ENCODE measurements around the gene CSNK1D. TPM values are rescaled to one million over a fixed set of nuclear protein-coding genes. Genes with fewer than 3 reads are reported as not detected.

CSNK1D gene
- total and polyA plus RNA-seq, 7 donors: 73.5 to 139 (median 115) TPM

GRCh38 chr17:82234211-82235055, 39.1 kb downstream of the CSNK1D start:
- no peaks in the 10 kb centered on the region for H3K27me3 ChIP-seq (ENCODE audit: insufficient read depth in 3 of 3, low read length in 2 of 3)
- H3K27ac ChIP-seq: peak overlapping the region; percentile 73
- H3K4me1 ChIP-seq: peaks cover 84% of the 10 kb centered on the region
- H3K9me3 ChIP-seq: no peaks in the 10 kb centered on the region
- ATAC-seq (no peak), DNase-seq (peak; percentile 21 to 67)
- WGBS, 3 donors: 41 to 70% (median 48%) methylated on average over 26 of the region's 26 CpGs
- no peak overlapping the region for H3K4me3 ChIP-seq
- intact Hi-C loops (cut with DNase I): loop anchor here in 1 of 2 donors (5.0 kb wide), 1 partner anchor 38 kb away; the partner anchor contains the start of gene CSNK1D
- TF ChIP-seq, protein P1, sequence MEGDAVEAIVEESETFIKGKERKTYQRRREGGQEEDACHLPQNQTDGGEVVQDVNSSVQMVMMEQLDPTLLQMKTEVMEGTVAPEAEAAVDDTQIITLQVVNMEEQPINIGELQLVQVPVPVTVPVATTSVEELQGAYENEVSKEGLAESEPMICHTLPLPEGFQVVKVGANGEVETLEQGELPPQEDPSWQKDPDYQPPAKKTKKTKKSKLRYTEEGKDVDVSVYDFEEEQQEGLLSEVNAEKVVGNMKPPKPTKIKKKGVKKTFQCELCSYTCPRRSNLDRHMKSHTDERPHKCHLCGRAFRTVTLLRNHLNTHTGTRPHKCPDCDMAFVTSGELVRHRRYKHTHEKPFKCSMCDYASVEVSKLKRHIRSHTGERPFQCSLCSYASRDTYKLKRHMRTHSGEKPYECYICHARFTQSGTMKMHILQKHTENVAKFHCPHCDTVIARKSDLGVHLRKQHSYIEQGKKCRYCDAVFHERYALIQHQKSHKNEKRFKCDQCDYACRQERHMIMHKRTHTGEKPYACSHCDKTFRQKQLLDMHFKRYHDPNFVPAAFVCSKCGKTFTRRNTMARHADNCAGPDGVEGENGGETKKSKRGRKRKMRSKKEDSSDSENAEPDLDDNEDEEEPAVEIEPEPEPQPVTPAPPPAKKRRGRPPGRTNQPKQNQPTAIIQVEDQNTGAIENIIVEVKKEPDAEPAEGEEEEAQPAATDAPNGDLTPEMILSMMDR (IDR thresholded peaks at IDR 0.05): no peak
- peaks cover 0 to 20% of the 10 kb centered on the region in 2 donors for H3K36me3 ChIP-seq (ENCODE audit: insufficient read depth in 1 of 2, low read depth in 1 of 2)

DNA sequence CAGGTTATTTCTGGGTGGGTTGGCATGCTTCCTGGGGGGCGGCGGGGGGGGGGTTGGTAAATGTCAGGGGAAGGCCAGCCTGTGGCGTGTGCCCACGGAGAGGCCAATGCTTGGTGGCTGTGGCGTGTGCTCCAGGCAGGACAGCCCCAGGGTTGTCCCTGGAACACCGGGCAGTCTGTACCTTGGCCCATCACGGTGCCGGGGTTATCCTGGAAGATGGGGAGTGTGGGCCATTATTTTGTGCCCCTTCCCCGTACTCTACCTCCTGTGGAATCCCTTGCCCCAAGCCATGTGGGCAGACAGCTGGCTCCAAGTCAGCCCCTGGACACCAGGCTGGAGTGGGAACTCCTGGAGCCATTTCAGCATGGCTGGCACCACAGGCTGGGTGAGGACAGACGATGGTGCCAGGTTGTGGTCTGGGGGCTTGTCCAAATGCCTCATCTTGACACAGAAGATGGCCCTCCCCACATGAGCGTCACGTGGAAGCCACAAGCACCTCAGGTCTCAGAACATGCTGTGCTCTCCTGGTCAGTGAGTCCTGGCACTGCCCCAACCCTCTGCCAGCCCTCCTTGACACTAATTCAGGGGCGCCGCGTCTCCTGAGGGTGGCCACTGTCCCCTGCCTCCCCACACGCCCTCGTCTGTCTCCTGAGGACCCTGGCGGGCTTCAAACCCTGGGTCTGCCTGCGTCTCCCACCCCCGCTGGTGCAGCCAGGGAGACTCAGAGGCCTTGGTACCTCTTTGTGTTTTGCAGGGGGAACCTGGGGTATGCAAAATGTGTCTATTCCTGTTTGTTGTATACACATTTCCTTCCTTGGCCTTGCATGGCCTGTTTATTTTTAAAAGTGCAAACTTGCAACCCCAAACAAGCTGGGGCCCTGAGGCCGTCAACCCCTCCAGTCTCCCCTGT, 40.4 kb downstream of the CSNK1D start:
- TF ChIP-seq, protein P1 (IDR thresholded peaks at IDR 0.05): no peak
- peak overlapping the region; percentile 75 for H3K4me3 ChIP-seq
- peaks cover 0 to 14% of the 10 kb centered on the region in 2 donors for H3K36me3 ChIP-seq (ENCODE audit: insufficient read depth in 1 of 2, low read depth in 1 of 2)
- DNase-seq: peak; percentile 61 to 88
- no peaks in the 10 kb centered on the region for H3K9me3 ChIP-seq
- H3K4me1 ChIP-seq: peaks cover 71% of the 10 kb centered on the region
- intact Hi-C loops (cut with DNase I): loop anchor here in 1 of 2 donors (1.0 kb wide), 1 partner anchor 60 kb away; no protein-coding TSS in a partner anchor
- 34 to 59% (median 51%) methylated on average over 18 to 21 of the region's 21 CpGs for WGBS, 3 donors
- ATAC-seq: peak in 3 of 4 donors; percentile 22 to 38 (median 23)
- H3K27ac ChIP-seq: peak overlapping the region; percentile 46
- H3K27me3 ChIP-seq (ENCODE audit: insufficient read depth in 3 of 3, low read length in 2 of 3): no peaks in the 10 kb centered on the region

DNA sequence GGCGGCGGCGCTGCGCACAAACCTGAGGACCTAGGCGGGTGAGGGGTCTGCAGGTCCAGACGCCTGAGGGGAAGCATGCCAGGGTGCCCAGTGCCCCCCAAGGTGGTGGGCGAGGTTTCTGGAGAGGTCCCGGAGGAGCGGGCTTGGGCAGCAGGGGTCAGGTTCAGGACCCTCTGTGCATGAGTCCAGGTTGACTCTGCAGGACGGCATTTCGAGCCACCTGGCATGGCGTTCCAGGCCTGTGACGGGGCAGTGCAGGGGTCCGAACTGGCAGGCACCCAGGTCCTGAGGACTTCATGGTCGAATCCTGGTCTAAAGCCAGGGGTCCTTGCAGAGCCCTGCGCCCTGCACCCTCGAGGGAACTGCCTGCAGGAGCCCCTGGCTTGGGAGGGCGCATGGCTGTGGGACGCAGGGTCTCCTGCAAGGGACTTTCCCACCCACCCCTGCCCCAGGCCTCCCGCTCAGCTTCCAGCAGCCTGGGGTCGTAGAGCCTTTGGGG, 41.1 kb downstream of the CSNK1D start:
- no peak for ATAC-seq
- TF ChIP-seq, protein P1 (IDR thresholded peaks at IDR 0.05): no peak
- peaks cover 0 to 8% of the 10 kb centered on the region in 2 donors for H3K36me3 ChIP-seq (ENCODE audit: insufficient read depth in 1 of 2, low read depth in 1 of 2)
- H3K27ac ChIP-seq: peak overlapping the region; percentile 77
- no peaks in the 10 kb centered on the region for H3K27me3 ChIP-seq (ENCODE audit: insufficient read depth in 3 of 3, low read length in 2 of 3)
- peak overlapping the region; percentile 75 for H3K4me3 ChIP-seq
- intact Hi-C loops (cut with DNase I): loop anchor here in 1 of 2 donors (1.0 kb wide), 1 partner anchor 61 kb away; no protein-coding TSS in a partner anchor
- no peak for DNase-seq
- no peaks in the 10 kb centered on the region for H3K9me3 ChIP-seq
- H3K4me1 ChIP-seq: peaks cover 64% of the 10 kb centered on the region
- 52 to 70% (median 58%) methylated on average over 21 of the region's 21 CpGs for WGBS, 3 donors

DNA sequence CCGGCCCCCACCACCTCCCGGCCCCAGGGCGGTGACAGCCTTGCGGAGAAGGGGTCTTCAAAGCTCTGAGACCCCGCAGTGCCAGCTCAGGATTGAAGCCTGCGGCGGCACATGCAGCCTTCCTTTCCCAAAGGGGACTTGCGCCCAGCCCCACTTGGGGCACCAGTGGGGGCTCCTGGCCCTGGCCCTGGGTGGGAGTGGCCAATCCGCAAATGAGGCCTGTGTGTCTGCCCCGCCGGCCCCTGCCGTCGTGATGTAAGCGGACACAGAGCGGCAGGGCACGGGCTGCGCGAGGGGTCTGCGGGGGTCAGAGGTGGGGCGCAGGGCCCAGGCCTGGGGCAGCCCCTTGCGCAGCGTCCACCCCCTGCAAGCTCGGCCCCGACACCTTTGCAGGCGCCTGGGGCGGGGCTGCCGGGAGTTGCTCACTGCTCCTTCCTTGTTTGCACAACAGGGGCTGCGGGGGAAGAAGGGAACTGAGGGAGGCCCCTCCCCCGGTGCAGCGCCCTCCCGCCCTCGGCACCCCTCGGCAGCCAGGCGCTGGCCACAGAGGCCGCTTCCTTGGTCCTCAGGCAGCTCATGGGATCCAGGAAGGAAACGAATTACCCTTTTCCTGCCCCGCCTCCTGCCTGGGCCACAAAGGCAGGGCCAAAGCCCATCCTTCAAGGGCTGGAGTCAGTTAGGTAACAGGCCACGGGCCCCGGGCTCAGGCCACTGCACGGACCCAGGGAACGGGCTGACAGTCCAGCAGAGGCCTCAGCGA, 41.8 kb downstream of the CSNK1D start:
- 31 to 38% (median 37%) methylated on average over 41 to 42 of the region's 42 CpGs for WGBS, 3 donors
- intact Hi-C loops (cut with DNase I): loop anchor here in 1 of 2 donors (1.0 kb wide), 1 partner anchor 62 kb away; no protein-coding TSS in a partner anchor
- H3K27me3 ChIP-seq (ENCODE audit: insufficient read depth in 3 of 3, low read length in 2 of 3): no peaks in the 10 kb centered on the region

More for the DNA sequence above, 41.8 kb downstream of the CSNK1D start:
- Histone ChIP-seq H3K36me3 (ENCODE audit: insufficient read depth in 1 of 2, low read depth in 1 of 2) (peaks cover 0 to 1% of the 10 kb centered on the region in 2 donors), H3K9me3 (no peaks in the 10 kb centered on the region), H3K4me1 (peaks cover 59% of the 10 kb centered on the region), H3K27ac (peak overlapping the region; percentile 77), H3K4me3 (peak overlapping the region; percentile 75)
- TF ChIP-seq, protein P1 (IDR thresholded peaks at IDR 0.05): no peak
- ATAC-seq (peak; percentile 10 to 39 (median 14)), DNase-seq (peak; percentile 86 to 87)
